RWPE2 (cell line): ENCODE data around the gene ABHD11.

Experiments
- ATAC-seq: fragments of 200-7000 bp; cut with Tn5 transposase; 3 replicates; pipeline ENCODE4 v1.9.1; 2021; ENCODE audit warnings: low read depth
- DNase-seq: peaks from one replicate; pipeline ENCODE4 v3.0.0-alpha.2; 2020; ENCODE audit warnings: low spot score
- H3K27ac ChIP-seq: fragments of 450-650 bp; 2 replicates; pipeline ENCODE4 v1.5.1; 2017; ENCODE audit warnings: mild to moderate bottlenecking; ENCODE audit not compliant: poor library complexity, severe bottlenecking
- H3K27me3 ChIP-seq: fragments of 250-450 bp; sonication (Bioruptor Pico); 2 replicates; pipeline ENCODE4 v1.5.1; 2021; ENCODE audit warnings: mild to moderate bottlenecking, moderate library complexity; ENCODE audit not compliant: insufficient read depth, poor library complexity, severe bottlenecking
- H3K36me3 ChIP-seq: fragments of 250-450 bp; sonication (Bioruptor Pico); 2 replicates; pipeline ENCODE4 v1.5.1; 2020; ENCODE audit warnings: low read depth, mild to moderate bottlenecking, moderate library complexity
- H3K4me1 ChIP-seq: fragments of 250-450 bp; sonication (Bioruptor Pico); 2 replicates; pipeline ENCODE4 v1.5.1; 2021; ENCODE audit warnings: mild to moderate bottlenecking, moderate library complexity; ENCODE audit not compliant: insufficient read depth, poor library complexity, severe bottlenecking
- H3K4me3 ChIP-seq: fragments of 250-450 bp; sonication (Bioruptor Pico); 2 replicates; pipeline ENCODE4 v1.5.1; 2021; ENCODE audit warnings: mild to moderate bottlenecking, moderate library complexity; ENCODE audit not compliant: severe bottlenecking
- H3K9me3 ChIP-seq: fragments of 250-450 bp; sonication (Bioruptor Pico); 2 replicates; pipeline ENCODE4 v1.5.1; 2021; ENCODE audit warnings: mild to moderate bottlenecking, moderate library complexity; ENCODE audit not compliant: severe bottlenecking
- TF ChIP-seq, protein P1 (sequence below): fragments of 450-650 bp; IDR thresholded peaks from one replicate; pipeline ENCODE4 v1.5.1; 2017; ENCODE audit warnings: mild to moderate bottlenecking, moderate library complexity; ENCODE audit not compliant: poor library complexity, severe bottlenecking

Gene ABHD11

DNA sequence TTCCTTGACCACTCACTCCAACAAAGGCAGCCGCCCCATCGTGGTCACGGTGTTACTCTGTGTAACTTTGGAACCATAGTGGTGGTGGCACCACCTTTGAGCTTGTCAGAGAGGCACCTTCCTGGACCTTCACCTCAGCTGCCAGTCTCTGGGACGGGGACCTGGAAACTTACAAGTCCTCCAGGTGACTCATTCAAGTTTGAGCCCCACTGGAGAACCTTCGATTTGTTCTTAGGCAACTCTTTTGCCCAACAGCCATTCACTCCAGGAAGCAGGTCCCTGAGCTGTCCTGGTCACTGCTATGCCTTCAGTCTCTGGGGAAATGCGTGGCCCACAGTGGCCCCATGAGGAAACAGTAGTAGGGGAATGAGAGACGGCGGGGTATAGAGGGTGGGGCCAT is 36.4 kb downstream of the ABHD11 start:
- Histone ChIP-seq H3K27ac (no peak overlapping the region), H3K27me3 (no peaks in the 10 kb centered on the region), H3K4me1 (peaks cover 22% of the 10 kb centered on the region)

DNA sequence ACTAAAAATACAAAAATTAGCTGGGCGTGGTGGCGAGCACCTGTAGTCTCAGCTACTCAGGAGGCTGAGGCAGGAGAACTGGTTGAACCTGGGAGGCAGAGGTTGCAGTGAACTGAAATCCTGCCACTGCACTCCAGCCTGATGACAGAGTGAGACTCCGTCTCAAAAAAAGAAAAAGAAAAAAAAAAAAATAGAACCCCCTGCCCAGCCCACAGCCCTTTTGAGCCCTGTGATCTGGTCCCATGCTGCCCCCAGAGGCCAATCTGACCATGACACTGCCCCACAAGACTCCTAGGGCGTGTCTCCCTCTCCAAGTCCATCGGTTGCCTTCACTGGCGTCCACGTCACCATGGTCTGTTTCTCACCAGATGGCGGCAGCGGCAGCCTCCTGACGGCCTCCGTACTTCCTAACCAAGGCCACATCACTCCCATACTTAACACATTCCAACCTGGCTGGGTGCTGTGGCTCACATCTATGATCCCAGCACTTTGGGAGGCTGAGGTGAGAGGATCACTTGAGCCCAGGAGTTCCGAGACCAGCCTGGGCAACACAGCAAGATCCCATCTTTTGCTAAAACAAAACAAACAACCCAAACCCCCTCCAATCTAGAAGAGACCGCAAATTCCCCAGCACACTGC is 37.1 kb downstream of the ABHD11 start:
- H3K4me1 ChIP-seq: peaks cover 15% of the 10 kb centered on the region
- no peak overlapping the region for H3K4me3 ChIP-seq
- H3K27ac ChIP-seq: no peak overlapping the region
- no peaks in the 10 kb centered on the region for H3K27me3 ChIP-seq
- DNase-seq: no peak
- H3K36me3 ChIP-seq: peaks cover 53% of the 10 kb centered on the region
- no peak for ATAC-seq
- TF ChIP-seq, protein P1, sequence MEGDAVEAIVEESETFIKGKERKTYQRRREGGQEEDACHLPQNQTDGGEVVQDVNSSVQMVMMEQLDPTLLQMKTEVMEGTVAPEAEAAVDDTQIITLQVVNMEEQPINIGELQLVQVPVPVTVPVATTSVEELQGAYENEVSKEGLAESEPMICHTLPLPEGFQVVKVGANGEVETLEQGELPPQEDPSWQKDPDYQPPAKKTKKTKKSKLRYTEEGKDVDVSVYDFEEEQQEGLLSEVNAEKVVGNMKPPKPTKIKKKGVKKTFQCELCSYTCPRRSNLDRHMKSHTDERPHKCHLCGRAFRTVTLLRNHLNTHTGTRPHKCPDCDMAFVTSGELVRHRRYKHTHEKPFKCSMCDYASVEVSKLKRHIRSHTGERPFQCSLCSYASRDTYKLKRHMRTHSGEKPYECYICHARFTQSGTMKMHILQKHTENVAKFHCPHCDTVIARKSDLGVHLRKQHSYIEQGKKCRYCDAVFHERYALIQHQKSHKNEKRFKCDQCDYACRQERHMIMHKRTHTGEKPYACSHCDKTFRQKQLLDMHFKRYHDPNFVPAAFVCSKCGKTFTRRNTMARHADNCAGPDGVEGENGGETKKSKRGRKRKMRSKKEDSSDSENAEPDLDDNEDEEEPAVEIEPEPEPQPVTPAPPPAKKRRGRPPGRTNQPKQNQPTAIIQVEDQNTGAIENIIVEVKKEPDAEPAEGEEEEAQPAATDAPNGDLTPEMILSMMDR: peak; percentile 71
- H3K9me3 ChIP-seq: no peaks in the 10 kb centered on the region

More for the DNA sequence above, 36.4 kb downstream of the ABHD11 start:
- ATAC-seq (no peak), DNase-seq (no peak)
- peaks cover 46% of the 10 kb centered on the region for H3K36me3 ChIP-seq
- TF ChIP-seq, protein P1: no peak
- no peak overlapping the region for H3K4me3 ChIP-seq
- H3K9me3 ChIP-seq: no peaks in the 10 kb centered on the region

DNA sequence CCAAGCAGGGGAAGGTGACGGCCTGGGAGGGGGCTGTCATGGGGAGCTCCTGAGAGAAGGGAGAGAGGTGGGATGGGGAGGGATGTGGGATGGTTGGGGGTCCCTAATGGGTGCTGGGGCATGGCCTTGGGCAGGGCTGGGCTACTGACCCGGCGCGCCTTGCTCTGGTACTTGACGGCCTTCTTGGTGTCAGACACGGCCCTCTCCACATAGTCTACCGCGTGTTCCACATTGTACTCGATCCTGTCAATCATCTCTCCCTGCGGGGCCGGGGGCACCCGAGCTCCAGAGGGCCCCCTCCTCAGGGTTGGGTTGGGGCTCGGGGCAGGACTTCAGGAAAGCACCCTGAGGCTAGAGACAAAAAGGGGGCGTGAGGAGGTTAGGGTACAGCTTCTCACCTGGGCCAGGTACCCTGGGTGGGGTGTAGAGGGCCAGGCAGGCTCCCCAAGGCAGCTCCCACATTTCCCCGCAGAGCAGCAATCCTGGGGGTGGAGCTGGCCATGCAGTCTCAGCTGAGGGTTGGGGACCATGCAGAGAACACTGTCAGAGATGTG is 37.9 kb downstream of the ABHD11 start:
- DNase-seq: no peak
- Histone ChIP-seq H3K36me3 (peaks cover 60% of the 10 kb centered on the region), H3K27ac (no peak overlapping the region), H3K4me1 (peaks cover 6% of the 10 kb centered on the region), H3K4me3 (no peak overlapping the region), H3K9me3 (no peaks in the 10 kb centered on the region), H3K27me3 (no peaks in the 10 kb centered on the region)
- no peak for ATAC-seq
- TF ChIP-seq, protein P1: no peak

DNA sequence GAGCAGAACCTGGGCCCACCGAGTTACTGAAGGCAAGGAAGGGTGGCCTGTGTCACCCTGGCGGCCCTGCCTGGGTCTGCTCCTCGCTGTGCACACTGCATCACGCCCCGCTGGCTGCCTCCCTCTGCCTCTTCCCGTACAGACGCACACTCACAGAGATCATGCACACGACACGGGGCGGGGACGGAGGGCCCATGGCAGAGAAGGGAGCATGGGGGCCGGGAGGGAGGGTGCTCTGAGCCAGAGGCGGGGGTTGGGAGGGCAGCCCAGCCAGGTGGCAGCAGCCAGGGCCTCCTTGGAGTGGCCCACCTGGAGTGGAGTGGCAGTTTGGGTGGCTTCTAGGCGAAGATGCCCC is 38.6 kb downstream of the ABHD11 start:
- Histone ChIP-seq H3K27ac (no peak overlapping the region), H3K36me3 (peaks cover 65% of the 10 kb centered on the region)
- no peak for ATAC-seq

More for the DNA sequence above, 38.6 kb downstream of the ABHD11 start:
- Histone ChIP-seq H3K9me3 (no peaks in the 10 kb centered on the region), H3K4me3 (no peak overlapping the region), H3K27me3 (no peaks in the 10 kb centered on the region), H3K4me1 (peaks cover under 1% of the 10 kb centered on the region)
- TF ChIP-seq, protein P1: no peak
- no peak for DNase-seq
